Stomach (tissue), 4 donors: ENCODE results near the gene NAA11.

Experiments used
- EP300 ChIP-seq: sonication (generic); formaldehyde crosslinking; IDR thresholded peaks from one replicate; pipeline ENCODE4 v1.6.1; 2017; ENCODE audit warnings: antibody characterized with exemption
- POLR2A ChIP-seq, 4 donors: fragments of 450-650 bp; IDR thresholded peaks; one replicate each; pipeline ENCODE4 v1.6.1; 2016; ENCODE audit warnings: antibody characterized with exemption in 4 of 4, control low read depth in 2 of 4, mild to moderate bottlenecking in 1 of 4, moderate library complexity in 1 of 4
- POLR2AphosphoS5 ChIP-seq, 3 donors: sonication (generic); formaldehyde crosslinking; IDR thresholded peaks; one replicate each; pipeline ENCODE4 v1.6.1; 2016; ENCODE audit warnings: antibody characterized with exemption in 3 of 3
- TF ChIP-seq, protein P1 (sequence below), 7 experiments: fragments of 450-650 bp in 4 of 7; fragments of 200-600 bp in 3 of 7; sonication (generic) in 3 of 7; IDR thresholded peaks; one replicate each; pipeline ENCODE4 v1.5.1; 2016 to 2019; ENCODE audit warnings: antibody characterized with exemption in 7 of 7, control low read depth in 2 of 7, mild to moderate bottlenecking in 1 of 7

DNA sequence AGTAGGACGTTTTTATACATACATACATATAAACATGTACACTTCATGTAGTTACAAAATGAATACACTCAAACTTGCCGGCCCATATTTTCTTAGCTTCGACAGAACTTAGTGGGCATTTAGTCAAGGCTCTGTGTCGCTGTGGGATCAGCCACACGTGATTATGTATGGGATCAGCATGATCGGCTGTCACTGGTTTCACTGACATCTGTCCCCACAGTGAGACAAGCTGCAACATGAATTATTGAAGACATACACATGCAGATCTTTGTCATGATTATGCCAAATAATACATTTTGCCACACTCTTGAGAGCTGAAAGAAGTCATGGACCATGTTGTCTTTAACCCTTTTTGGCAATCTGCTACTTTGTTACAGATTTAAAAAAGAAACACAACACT is 38.2 kb upstream of the NAA11 start:
- TF ChIP-seq, protein P1, sequence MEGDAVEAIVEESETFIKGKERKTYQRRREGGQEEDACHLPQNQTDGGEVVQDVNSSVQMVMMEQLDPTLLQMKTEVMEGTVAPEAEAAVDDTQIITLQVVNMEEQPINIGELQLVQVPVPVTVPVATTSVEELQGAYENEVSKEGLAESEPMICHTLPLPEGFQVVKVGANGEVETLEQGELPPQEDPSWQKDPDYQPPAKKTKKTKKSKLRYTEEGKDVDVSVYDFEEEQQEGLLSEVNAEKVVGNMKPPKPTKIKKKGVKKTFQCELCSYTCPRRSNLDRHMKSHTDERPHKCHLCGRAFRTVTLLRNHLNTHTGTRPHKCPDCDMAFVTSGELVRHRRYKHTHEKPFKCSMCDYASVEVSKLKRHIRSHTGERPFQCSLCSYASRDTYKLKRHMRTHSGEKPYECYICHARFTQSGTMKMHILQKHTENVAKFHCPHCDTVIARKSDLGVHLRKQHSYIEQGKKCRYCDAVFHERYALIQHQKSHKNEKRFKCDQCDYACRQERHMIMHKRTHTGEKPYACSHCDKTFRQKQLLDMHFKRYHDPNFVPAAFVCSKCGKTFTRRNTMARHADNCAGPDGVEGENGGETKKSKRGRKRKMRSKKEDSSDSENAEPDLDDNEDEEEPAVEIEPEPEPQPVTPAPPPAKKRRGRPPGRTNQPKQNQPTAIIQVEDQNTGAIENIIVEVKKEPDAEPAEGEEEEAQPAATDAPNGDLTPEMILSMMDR (IDR thresholded peaks at IDR 0.05): no peak
- no peak for TF ChIP-seq POLR2A (IDR thresholded peaks at IDR 0.05)
- TF ChIP-seq EP300: no peak
- TF ChIP-seq POLR2AphosphoS5 (IDR thresholded peaks at IDR 0.05): no peak
